WTC11 (cell line): ENCODE results near the gene BCAR3. TPM values are rescaled to one million over a fixed set of nuclear protein-coding genes. Genes with fewer than 3 reads are reported as not detected.

Experiments
- ATAC-seq: fragments of 200-7000 bp; cut with Tn5 transposase; 2 replicates; pipeline ENCODE4 v1.10.0; 2021; ENCODE audit warnings: mild to moderate bottlenecking, moderate library complexity
- CTCF ChIA-PET: fragments of 300-600 bp; sonication (Branson Sonifier 250); formaldehyde crosslinking; loops from one replicate; lab custom pipeline; 2021; ENCODE audit warnings: antibody characterized with exemption; lab: Charles Lee
- POLR2A ChIA-PET: fragments of 350-600 bp; sonication (Branson Sonifier 250); formaldehyde crosslinking; loops from one replicate; lab custom pipeline; 2021; ENCODE audit warnings: antibody characterized with exemption; lab: Charles Lee
- DNase-seq: peaks from one replicate; pipeline ENCODE4 v3.0.0; 2021; ENCODE audit warnings: low spot score
- H3K27ac Mint-ChIP-seq: 2 replicates; pipeline ENCODE4 v1.8.0; 2021; ENCODE audit warnings: mixed read lengths
- H3K27me3 Mint-ChIP-seq: 2 replicates; pipeline ENCODE4 v1.8.0; 2021; ENCODE audit warnings: low read depth, mild to moderate bottlenecking, moderate library complexity, mixed read lengths
- H3K36me3 Mint-ChIP-seq: 2 replicates; pipeline ENCODE4 v1.8.0; 2021; ENCODE audit warnings: mixed read lengths
- H3K4me1 Mint-ChIP-seq: 2 replicates; pipeline ENCODE4 v1.8.0; 2022; ENCODE audit warnings: mixed read lengths
- H3K4me3 Mint-ChIP-seq: 2 replicates; pipeline ENCODE4 v1.8.0; 2021; ENCODE audit warnings: mild to moderate bottlenecking, moderate library complexity, mixed read lengths
- H3K9me3 Mint-ChIP-seq: 2 replicates; pipeline ENCODE4 v1.8.0; 2021; ENCODE audit warnings: mixed read lengths
- ATF1 ChIP-seq: sonication (generic); formaldehyde crosslinking; IDR thresholded peaks from 2 replicates; pipeline ENCODE4 v1.8.1; 2023; ENCODE audit warnings: mild to moderate bottlenecking, moderate library complexity, missing genetic modification reagents
- CBFB ChIP-seq: sonication (generic); formaldehyde crosslinking; IDR thresholded peaks from 2 replicates; pipeline ENCODE4 v1.8.1; 2022; ENCODE audit warnings: mild to moderate bottlenecking, low read depth, missing genetic modification reagents
- EMX1 ChIP-seq: fragments of 250-450 bp; sonication (Bioruptor Pico); IDR thresholded peaks from 2 replicates; pipeline ENCODE4 v1.8.0; 2021; ENCODE audit warnings: mild to moderate bottlenecking
- GABPB1 ChIP-seq: sonication (generic); formaldehyde crosslinking; IDR thresholded peaks from 2 replicates; pipeline ENCODE4 v1.8.1; 2023; ENCODE audit warnings: mild to moderate bottlenecking, missing genetic modification reagents
- HMGA2 ChIP-seq: fragments of 250-450 bp; sonication (Bioruptor Pico); IDR thresholded peaks from 2 replicates; pipeline ENCODE4 v1.4.0; 2021; ENCODE audit warnings: mild to moderate bottlenecking, moderate library complexity
- JUN ChIP-seq: sonication (generic); formaldehyde crosslinking; IDR thresholded peaks from 2 replicates; pipeline ENCODE4 v1.8.0; 2023; ENCODE audit warnings: mild to moderate bottlenecking, missing genetic modification reagents
- KAT7 ChIP-seq: sonication (generic); formaldehyde crosslinking; IDR thresholded peaks from 2 replicates; pipeline ENCODE4 v1.8.1; 2023; ENCODE audit warnings: missing genetic modification reagents, mild to moderate bottlenecking, borderline replicate concordance
- MYBL2 ChIP-seq: sonication (generic); formaldehyde crosslinking; IDR thresholded peaks from 2 replicates; pipeline ENCODE4 v1.8.1; 2023; ENCODE audit warnings: mild to moderate bottlenecking, moderate library complexity, missing genetic modification reagents
- NFATC4 ChIP-seq: fragments of 250-450 bp; sonication (Bioruptor Pico); IDR thresholded peaks from 2 replicates; pipeline ENCODE4 v1.9.0; 2021; ENCODE audit warnings: mild to moderate bottlenecking
- NFE2L1 ChIP-seq: sonication (generic); formaldehyde crosslinking; IDR thresholded peaks from 2 replicates; pipeline ENCODE4 v1.8.1; 2023; ENCODE audit warnings: missing genetic modification reagents
- NR1H2 ChIP-seq: sonication (generic); formaldehyde crosslinking; IDR thresholded peaks from 2 replicates; pipeline ENCODE4 v1.9.0; 2021; ENCODE audit warnings: mild to moderate bottlenecking, moderate library complexity, missing genetic modification reagents
- OVOL2 ChIP-seq: fragments of 250-450 bp; sonication (Bioruptor Pico); IDR thresholded peaks from 2 replicates; pipeline ENCODE4 v1.9.0; 2021; ENCODE audit warnings: mild to moderate bottlenecking, borderline replicate concordance
- RORB ChIP-seq: fragments of 250-450 bp; sonication (Bioruptor Pico); IDR thresholded peaks from 2 replicates; pipeline ENCODE4 v1.9.0; 2021; ENCODE audit warnings: mild to moderate bottlenecking
- SMAD3 ChIP-seq: sonication (generic); formaldehyde crosslinking; IDR thresholded peaks from 2 replicates; pipeline ENCODE4 v1.8.0; 2022; ENCODE audit warnings: missing genetic modification reagents, mild to moderate bottlenecking, borderline replicate concordance
- SP1 ChIP-seq: sonication (generic); formaldehyde crosslinking; conservative IDR thresholded peaks from 2 replicates; pipeline ENCODE4 v1.8.1; 2022; ENCODE audit warnings: missing genetic modification reagents
- TEAD1 ChIP-seq: sonication (generic); formaldehyde crosslinking; IDR thresholded peaks from 2 replicates; pipeline ENCODE4 v1.8.0; 2022; ENCODE audit warnings: mild to moderate bottlenecking, missing genetic modification reagents
- TP53 ChIP-seq: sonication (generic); formaldehyde crosslinking; IDR thresholded peaks from 2 replicates; pipeline ENCODE4 v1.8.1; 2023; ENCODE audit warnings: mild to moderate bottlenecking, missing genetic modification reagents
- ZBTB21 ChIP-seq: sonication (generic); formaldehyde crosslinking; IDR thresholded peaks from 2 replicates; pipeline ENCODE4 v1.8.1; 2023; ENCODE audit warnings: mild to moderate bottlenecking, missing genetic modification reagents, borderline replicate concordance
- ZNF219 ChIP-seq: sonication (generic); formaldehyde crosslinking; IDR thresholded peaks from 2 replicates; pipeline ENCODE4 v1.8.0; 2023; ENCODE audit warnings: missing genetic modification reagents, mild to moderate bottlenecking, borderline replicate concordance
- ZNF423 ChIP-seq: fragments of 250-450 bp; sonication (Bioruptor Pico); IDR thresholded peaks from 2 replicates; pipeline ENCODE4 v2.1.2; 2022; ENCODE audit warnings: mild to moderate bottlenecking, moderate library complexity
- ZNF671 ChIP-seq: fragments of 250-450 bp; sonication (Bioruptor Pico); IDR thresholded peaks from 2 replicates; pipeline ENCODE4 v1.8.0; 2021; ENCODE audit warnings: mild to moderate bottlenecking
- total RNA-seq: library from RNA; stranded (reverse); gene quantifications from 3 replicates; pipeline ENCODE4 v1.2.3, GENCODE V29; 2021
- TF ChIP-seq, protein P1 (sequence below): sonication (generic); formaldehyde crosslinking; IDR thresholded peaks from 2 replicates; pipeline ENCODE4 v1.8.1; 2023; ENCODE audit warnings: mild to moderate bottlenecking, missing genetic modification reagents
- TF ChIP-seq, protein P2 (sequence below): fragments of 250-450 bp; sonication (Bioruptor Pico); IDR thresholded peaks from 2 replicates; pipeline ENCODE4 v1.9.0; 2021; ENCODE audit warnings: mild to moderate bottlenecking
- TF ChIP-seq, protein P3 (sequence below): fragments of 250-450 bp; sonication (Bioruptor Pico); IDR thresholded peaks from 2 replicates; pipeline ENCODE4 v1.9.0; 2021; ENCODE audit warnings: moderate library complexity, mild to moderate bottlenecking, inconsistent platforms, borderline replicate concordance
- TF ChIP-seq, protein P4 (sequence below): sonication (generic); formaldehyde crosslinking; IDR thresholded peaks from 2 replicates; pipeline ENCODE4 v1.8.1; 2022; ENCODE audit warnings: missing genetic modification reagents, borderline replicate concordance
- TF ChIP-seq, protein P5 (sequence below): fragments of 250-450 bp; sonication (Bioruptor Pico); IDR thresholded peaks from 2 replicates; pipeline ENCODE4 v1.9.0; 2021; ENCODE audit warnings: mild to moderate bottlenecking
- TF ChIP-seq, protein P6 (sequence below): sonication (generic); formaldehyde crosslinking; IDR thresholded peaks from 2 replicates; pipeline ENCODE4 v1.8.1; 2023; ENCODE audit warnings: mild to moderate bottlenecking, missing genetic modification reagents, moderate library complexity
- TF ChIP-seq, protein P7 (sequence below): sonication (generic); formaldehyde crosslinking; IDR thresholded peaks from 2 replicates; pipeline ENCODE4 v1.8.0; 2022; ENCODE audit warnings: mild to moderate bottlenecking, missing genetic modification reagents

The BCAR3 gene
- total RNA-seq, 1 experiment from 2014 or later = 14.8 TPM

DNA sequence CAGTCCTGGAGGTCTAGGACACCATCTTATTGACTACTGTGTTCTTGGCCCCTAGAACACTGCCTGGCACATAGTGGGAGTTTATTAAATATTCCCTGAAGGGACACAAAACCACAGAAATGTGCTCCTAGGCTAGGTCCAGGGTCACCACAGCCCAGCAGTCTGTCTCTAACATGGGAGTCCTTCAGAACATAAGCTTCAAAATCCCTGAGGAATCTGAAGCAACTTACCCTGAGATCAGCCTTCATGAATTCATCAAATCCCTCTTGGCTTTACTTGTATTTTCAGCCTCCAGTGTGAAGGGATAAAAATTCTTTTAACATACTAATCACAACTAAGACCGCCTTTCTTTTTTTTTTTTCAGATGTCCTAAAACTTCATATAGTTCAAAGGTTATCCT is 32.7 kb upstream of the BCAR3 start (continued):
- TF ChIP-seq, protein P1, sequence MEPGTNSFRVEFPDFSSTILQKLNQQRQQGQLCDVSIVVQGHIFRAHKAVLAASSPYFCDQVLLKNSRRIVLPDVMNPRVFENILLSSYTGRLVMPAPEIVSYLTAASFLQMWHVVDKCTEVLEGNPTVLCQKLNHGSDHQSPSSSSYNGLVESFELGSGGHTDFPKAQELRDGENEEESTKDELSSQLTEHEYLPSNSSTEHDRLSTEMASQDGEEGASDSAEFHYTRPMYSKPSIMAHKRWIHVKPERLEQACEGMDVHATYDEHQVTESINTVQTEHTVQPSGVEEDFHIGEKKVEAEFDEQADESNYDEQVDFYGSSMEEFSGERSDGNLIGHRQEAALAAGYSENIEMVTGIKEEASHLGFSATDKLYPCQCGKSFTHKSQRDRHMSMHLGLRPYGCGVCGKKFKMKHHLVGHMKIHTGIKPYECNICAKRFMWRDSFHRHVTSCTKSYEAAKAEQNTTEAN = no peak
- TF ChIP-seq ATF1 (CRISPR knock-in tag) = no peak
- TF ChIP-seq OVOL2 (CRISPR knock-in tag) = no peak
- TF ChIP-seq, protein P2, sequence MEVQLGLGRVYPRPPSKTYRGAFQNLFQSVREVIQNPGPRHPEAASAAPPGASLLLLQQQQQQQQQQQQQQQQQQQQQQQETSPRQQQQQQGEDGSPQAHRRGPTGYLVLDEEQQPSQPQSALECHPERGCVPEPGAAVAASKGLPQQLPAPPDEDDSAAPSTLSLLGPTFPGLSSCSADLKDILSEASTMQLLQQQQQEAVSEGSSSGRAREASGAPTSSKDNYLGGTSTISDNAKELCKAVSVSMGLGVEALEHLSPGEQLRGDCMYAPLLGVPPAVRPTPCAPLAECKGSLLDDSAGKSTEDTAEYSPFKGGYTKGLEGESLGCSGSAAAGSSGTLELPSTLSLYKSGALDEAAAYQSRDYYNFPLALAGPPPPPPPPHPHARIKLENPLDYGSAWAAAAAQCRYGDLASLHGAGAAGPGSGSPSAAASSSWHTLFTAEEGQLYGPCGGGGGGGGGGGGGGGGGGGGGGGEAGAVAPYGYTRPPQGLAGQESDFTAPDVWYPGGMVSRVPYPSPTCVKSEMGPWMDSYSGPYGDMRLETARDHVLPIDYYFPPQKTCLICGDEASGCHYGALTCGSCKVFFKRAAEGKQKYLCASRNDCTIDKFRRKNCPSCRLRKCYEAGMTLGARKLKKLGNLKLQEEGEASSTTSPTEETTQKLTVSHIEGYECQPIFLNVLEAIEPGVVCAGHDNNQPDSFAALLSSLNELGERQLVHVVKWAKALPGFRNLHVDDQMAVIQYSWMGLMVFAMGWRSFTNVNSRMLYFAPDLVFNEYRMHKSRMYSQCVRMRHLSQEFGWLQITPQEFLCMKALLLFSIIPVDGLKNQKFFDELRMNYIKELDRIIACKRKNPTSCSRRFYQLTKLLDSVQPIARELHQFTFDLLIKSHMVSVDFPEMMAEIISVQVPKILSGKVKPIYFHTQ = no peak
- TF ChIP-seq ZNF219 (CRISPR knock-in tag) = no peak
- no peak for TF ChIP-seq CBFB (CRISPR knock-in tag)

DNA sequence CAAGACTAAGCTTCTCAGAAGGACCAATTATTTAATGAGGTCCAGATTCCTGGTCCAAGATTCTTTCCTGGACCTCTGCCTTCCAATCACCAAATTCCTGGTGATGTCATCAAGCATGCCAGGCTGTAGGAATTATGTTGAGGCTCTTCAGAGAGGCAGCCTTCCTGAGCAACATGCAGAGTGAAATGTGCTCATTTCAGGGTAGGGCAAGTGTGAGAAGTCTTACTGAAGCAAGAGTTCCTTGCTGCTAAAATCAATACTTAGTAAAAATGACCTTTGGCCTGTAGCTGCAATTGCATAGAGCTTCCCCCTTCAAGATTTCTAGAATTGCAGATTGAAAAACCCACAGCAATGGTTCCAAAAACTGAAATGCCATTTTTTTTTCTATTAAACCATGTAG is 31.7 kb upstream of the BCAR3 start:
- ATAC-seq (no peak), DNase-seq (no peak)
- ChIA-PET POLR2A (no interaction called here), CTCF (no interaction called here)
- Mint-ChIP-seq H3K36me3 (no peaks in the 10 kb centered on the region), H3K4me3 (no peak overlapping the region), H3K9me3 (no peaks in the 10 kb centered on the region), H3K27ac (no peak overlapping the region), H3K4me1 (peaks cover 5% of the 10 kb centered on the region), H3K27me3 (no peaks in the 10 kb centered on the region)
- TF ChIP-seq TP53 (CRISPR knock-in tag) (no peak), ZNF423 (CRISPR knock-in tag) (no peak), SP1 (no peak), ZNF671 (CRISPR knock-in tag) (no peak), NFE2L1 (no peak), NR1H2 (CRISPR knock-in tag) (no peak), GABPB1 (no peak), NFATC4 (CRISPR knock-in tag) (no peak), SMAD3 (CRISPR knock-in tag) (no peak)

DNA sequence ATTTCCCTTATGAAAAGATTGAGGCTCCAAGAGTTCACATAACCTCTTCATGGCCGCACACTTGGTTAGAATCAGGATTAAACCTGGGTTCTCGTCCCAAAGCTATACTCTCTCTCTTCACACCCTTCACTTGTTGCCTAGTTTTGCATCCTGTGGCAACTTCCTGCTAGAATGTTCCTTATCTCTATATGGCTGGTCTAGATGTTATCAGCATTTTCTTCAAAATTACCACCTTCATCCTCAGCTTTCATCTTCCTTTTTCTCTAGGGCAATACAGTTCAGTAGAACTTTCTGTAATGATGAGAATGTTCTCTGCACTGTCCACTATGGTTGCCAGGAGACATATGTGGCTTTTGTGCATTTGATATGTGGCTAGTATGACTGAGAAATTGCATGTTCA is 31.1 kb upstream of the BCAR3 start:
- POLR2A ChIA-PET = no interaction called here
- no peak overlapping the region for H3K4me3 Mint-ChIP-seq
- DNase-seq (no peak), ATAC-seq (no peak)
- CTCF ChIA-PET = no interaction called here
- no peaks in the 10 kb centered on the region for H3K36me3 Mint-ChIP-seq
- peaks cover 5% of the 10 kb centered on the region for H3K4me1 Mint-ChIP-seq
- no peaks in the 10 kb centered on the region for H3K9me3 Mint-ChIP-seq
- no peak overlapping the region for H3K27ac Mint-ChIP-seq
- H3K27me3 Mint-ChIP-seq = no peaks in the 10 kb centered on the region
- TF ChIP-seq, protein P1 = no peak
- TF ChIP-seq MYBL2 (CRISPR knock-in tag) (no peak), ZBTB21 (CRISPR knock-in tag) (no peak), ZNF671 (CRISPR knock-in tag) (no peak), TP53 (CRISPR knock-in tag) (no peak), HMGA2 (CRISPR knock-in tag) (no peak), KAT7 (CRISPR knock-in tag) (no peak), JUN (CRISPR knock-in tag) (no peak), TEAD1 (no peak), EMX1 (CRISPR knock-in tag) (no peak), NR1H2 (CRISPR knock-in tag) (no peak), RORB (no peak)
- TF ChIP-seq, protein P3, sequence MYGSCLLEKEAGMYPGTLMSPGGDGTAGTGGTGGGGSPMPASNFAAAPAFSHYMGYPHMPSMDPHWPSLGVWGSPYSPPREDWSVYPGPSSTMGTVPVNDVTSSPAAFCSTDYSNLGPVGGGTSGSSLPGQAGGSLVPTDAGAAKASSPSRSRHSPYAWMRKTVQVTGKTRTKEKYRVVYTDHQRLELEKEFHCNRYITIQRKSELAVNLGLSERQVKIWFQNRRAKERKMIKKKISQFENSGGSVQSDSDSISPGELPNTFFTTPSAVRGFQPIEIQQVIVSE (CRISPR knock-in tag) = no peak
- TF ChIP-seq, protein P4, sequence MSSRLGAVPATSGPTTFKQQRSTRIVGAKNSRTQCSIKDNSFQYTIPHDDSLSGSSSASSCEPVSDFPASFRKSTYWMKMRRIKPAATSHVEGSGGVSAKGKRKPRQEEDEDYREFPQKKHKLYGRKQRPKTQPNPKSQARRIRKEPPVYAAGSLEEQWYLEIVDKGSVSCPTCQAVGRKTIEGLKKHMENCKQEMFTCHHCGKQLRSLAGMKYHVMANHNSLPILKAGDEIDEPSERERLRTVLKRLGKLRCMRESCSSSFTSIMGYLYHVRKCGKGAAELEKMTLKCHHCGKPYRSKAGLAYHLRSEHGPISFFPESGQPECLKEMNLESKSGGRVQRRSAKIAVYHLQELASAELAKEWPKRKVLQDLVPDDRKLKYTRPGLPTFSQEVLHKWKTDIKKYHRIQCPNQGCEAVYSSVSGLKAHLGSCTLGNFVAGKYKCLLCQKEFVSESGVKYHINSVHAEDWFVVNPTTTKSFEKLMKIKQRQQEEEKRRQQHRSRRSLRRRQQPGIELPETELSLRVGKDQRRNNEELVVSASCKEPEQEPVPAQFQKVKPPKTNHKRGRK (CRISPR knock-in tag) = no peak
- TF ChIP-seq, protein P5, sequence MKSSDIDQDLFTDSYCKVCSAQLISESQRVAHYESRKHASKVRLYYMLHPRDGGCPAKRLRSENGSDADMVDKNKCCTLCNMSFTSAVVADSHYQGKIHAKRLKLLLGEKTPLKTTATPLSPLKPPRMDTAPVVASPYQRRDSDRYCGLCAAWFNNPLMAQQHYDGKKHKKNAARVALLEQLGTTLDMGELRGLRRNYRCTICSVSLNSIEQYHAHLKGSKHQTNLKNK (CRISPR knock-in tag) = no peak
- TF ChIP-seq, protein P6, sequence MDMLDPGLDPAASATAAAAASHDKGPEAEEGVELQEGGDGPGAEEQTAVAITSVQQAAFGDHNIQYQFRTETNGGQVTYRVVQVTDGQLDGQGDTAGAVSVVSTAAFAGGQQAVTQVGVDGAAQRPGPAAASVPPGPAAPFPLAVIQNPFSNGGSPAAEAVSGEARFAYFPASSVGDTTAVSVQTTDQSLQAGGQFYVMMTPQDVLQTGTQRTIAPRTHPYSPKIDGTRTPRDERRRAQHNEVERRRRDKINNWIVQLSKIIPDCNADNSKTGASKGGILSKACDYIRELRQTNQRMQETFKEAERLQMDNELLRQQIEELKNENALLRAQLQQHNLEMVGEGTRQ (CRISPR knock-in tag) = no peak
- TF ChIP-seq, protein P7, sequence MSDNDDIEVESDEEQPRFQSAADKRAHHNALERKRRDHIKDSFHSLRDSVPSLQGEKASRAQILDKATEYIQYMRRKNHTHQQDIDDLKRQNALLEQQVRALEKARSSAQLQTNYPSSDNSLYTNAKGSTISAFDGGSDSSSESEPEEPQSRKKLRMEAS (CRISPR knock-in tag) = no peak
